ENCODE data around the gene IFT122.
"Not testable (repeated sequence)": the region's sequence is repeated elsewhere in the genome, so short reads cannot be mapped to it uniquely, and the experiment has no call there.

- not testable (repeated sequence) for TF ChIP-seq JUNB (IDR thresholded peaks at IDR 0.05); KDM1A (IDR thresholded peaks at IDR 0.05; ENCODE audit: low read depth)
Observed at GRCh38 chr3:129391583-129391982, 48.4 kb upstream of the IFT122 start.
